Thyroid gland (tissue), 4 donors: ENCODE measurements around the gene HIVEP1.

ENCODE experiments used
- POLR2A ChIP-seq, 2 donors: fragments of 450-650 bp; IDR thresholded peaks; one replicate each; pipeline ENCODE4 v1.6.1; 2017; ENCODE audit warnings: antibody characterized with exemption in 2 of 2, mild to moderate bottlenecking in 2 of 2, moderate library complexity in 1 of 2
- TF ChIP-seq, protein P1 (sequence below), 6 experiments: fragments of 200-600 bp in 3 of 6; fragments of 450-650 bp in 3 of 6; sonication (generic) in 3 of 6; IDR thresholded peaks; one replicate each; pipeline ENCODE4 v1.5.1; 2016 to 2019; ENCODE audit warnings: antibody characterized with exemption in 6 of 6, mild to moderate bottlenecking in 2 of 6, inconsistent platforms in 1 of 6, moderate library complexity in 1 of 6

DNA sequence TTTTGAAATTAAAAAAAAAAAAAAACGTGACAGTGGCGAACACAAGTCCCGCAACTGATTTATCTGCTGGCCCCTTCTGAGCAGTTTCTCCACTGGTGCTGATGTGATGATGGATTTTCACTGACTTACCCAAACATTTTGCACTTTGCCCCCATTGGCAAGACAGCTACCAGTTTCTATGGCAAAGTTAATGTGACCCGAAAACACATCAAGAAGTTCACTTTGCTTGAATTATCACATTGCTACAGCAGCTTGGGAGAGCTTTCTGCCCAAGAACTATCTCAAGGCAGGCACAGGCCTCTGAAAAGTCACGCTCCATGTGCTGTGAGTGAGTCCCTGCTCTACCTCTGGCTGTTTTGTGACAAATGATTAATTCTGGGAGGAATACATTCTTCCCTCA, 150.1 kb downstream of the HIVEP1 start:
- TF ChIP-seq, protein P1, sequence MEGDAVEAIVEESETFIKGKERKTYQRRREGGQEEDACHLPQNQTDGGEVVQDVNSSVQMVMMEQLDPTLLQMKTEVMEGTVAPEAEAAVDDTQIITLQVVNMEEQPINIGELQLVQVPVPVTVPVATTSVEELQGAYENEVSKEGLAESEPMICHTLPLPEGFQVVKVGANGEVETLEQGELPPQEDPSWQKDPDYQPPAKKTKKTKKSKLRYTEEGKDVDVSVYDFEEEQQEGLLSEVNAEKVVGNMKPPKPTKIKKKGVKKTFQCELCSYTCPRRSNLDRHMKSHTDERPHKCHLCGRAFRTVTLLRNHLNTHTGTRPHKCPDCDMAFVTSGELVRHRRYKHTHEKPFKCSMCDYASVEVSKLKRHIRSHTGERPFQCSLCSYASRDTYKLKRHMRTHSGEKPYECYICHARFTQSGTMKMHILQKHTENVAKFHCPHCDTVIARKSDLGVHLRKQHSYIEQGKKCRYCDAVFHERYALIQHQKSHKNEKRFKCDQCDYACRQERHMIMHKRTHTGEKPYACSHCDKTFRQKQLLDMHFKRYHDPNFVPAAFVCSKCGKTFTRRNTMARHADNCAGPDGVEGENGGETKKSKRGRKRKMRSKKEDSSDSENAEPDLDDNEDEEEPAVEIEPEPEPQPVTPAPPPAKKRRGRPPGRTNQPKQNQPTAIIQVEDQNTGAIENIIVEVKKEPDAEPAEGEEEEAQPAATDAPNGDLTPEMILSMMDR (IDR thresholded peaks at IDR 0.05) = no peak
- TF ChIP-seq POLR2A (IDR thresholded peaks at IDR 0.05) = no peak
